Measurements from ENCODE around the gene BTRC.
A peak's percentile ranks its signal among the peaks of the same experiment; 100 is the strongest.

DNA sequence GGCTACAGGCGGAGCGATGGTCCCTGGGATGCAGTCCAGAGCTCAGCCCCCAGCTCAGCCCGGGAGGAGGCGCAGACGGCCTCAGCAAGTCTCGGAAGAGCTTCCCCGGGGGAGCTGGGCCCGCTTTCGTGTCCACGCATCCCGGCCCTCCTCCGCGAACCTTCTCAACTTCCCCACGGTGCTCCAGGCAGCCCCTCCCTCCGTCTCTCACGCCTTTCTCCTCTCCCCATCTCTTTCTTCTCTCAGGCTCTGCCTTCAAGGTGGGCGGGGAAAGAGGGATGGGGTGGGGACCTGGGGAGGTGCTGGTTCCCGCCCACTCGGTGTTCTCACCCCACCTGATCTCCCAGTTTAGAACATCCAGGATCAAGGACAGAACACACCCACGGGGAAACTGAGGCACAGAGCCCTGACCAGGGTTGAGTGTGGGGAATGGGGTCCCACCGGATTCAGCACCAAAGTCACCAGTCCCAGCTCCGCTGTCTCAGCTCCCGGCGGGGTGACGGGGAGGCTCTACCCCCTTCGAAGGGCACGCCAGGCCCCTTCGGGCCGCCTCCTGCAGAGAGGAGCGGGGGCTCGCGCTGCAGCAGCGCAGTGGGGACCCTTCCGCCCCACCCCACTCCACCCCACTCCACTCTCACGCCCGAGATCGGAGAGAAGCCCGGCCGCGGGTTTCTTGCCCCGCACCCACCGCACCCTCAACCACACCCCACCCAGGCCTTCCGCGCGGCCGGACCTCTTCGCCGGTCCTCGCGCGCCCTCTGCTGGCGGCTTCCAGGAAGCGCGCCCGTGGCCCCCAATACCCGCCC is 215.9 kb downstream of the BTRC start:
- TF ChIP-seq, protein P1, sequence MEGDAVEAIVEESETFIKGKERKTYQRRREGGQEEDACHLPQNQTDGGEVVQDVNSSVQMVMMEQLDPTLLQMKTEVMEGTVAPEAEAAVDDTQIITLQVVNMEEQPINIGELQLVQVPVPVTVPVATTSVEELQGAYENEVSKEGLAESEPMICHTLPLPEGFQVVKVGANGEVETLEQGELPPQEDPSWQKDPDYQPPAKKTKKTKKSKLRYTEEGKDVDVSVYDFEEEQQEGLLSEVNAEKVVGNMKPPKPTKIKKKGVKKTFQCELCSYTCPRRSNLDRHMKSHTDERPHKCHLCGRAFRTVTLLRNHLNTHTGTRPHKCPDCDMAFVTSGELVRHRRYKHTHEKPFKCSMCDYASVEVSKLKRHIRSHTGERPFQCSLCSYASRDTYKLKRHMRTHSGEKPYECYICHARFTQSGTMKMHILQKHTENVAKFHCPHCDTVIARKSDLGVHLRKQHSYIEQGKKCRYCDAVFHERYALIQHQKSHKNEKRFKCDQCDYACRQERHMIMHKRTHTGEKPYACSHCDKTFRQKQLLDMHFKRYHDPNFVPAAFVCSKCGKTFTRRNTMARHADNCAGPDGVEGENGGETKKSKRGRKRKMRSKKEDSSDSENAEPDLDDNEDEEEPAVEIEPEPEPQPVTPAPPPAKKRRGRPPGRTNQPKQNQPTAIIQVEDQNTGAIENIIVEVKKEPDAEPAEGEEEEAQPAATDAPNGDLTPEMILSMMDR (IDR thresholded peaks at IDR 0.05): peak; percentile 65 to 91 (median 80)
- no peak for TF ChIP-seq POLR2A (IDR thresholded peaks at IDR 0.05)
